NAMALWA (cell line): ENCODE data around the gene BROX.
"Not testable (repeated sequence)": the region's sequence is repeated elsewhere in the genome, so short reads cannot be mapped to it uniquely, and the experiment has no call there.

Experiments
- DNase-seq: peaks from one replicate; pipeline ENCODE4 v3.0.0-alpha.2; 2015; ENCODE audit warnings: low spot score

Gene BROX, protein sequence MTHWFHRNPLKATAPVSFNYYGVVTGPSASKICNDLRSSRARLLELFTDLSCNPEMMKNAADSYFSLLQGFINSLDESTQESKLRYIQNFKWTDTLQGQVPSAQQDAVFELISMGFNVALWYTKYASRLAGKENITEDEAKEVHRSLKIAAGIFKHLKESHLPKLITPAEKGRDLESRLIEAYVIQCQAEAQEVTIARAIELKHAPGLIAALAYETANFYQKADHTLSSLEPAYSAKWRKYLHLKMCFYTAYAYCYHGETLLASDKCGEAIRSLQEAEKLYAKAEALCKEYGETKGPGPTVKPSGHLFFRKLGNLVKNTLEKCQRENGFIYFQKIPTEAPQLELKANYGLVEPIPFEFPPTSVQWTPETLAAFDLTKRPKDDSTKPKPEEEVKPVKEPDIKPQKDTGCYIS

DNA sequence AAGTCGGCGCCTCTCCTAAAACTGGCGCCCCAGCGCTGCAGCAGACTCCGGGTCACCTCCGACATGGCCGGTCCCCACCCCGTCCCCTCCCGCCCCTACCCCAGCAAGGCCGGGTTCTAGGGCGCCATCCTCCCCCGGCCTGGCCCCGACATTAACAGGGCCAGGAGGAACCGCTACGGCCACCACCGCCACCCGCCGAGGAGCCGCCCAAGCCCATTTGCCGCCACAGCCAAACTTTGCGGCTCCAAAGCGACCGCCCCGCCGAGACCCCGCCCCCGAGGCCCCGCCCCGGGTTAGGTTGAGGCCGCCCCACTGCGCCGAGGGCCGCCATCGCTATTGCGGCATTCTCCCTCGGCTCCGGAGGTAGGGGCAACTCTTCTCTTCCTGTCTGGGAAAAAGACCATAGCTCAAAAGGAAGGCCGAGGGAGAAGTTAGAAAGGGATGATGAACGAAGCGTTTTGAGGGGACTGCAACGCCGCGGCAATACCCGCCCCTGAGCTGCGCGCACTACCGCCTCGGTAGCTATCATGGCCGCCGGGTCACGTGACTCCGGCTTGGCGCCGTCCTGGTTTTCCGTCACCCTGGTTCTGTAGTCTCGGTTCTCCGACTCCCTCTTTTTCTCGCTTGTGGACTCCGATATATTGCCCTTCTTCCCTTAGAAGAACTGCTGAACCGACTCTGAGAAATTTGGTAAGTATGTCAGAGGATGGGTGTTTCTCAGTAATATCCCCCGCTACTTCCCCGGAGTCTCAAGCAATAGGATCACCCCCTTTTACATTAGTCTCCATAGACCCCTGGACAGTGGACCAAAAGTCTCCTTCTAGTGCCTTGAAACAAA, at the start of gene BROX, which contains the start of gene AIDA:
Gene BROX (plus strand): TSS at position 312 of the 838 bp plus-strand sequence. CDS start 3,136 bp downstream, outside the sequence.
Gene AIDA (minus strand): TSS at position 239 of the 838 bp plus-strand sequence. CDS start 174 bp downstream, at position 65.
- DNase-seq: peak; percentile 89

DNA sequence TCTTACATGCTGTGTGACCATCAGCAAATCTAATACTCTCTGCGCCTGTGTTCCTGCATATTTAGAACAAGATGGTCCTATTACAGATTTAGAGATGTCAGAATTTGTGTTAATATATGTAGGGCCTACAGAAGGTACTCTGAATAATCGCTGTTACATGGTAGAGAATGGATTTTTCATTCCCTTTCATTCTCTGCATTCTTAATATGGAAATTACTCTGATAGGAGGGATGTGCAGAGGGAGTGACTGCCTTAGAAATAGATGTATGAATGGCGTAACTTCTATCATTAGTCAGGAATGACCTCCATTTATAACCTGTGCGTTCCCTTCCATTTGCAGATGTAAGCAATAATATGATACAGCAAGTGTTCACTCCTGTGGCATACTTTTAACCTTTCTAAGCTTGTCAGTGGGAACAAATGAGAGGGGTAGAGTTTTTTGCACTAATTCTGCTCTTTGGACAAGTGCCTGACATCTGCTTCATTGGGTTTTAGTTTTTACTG, 48.9 kb upstream of the BROX start:
- DNase-seq: no peak

DNA sequence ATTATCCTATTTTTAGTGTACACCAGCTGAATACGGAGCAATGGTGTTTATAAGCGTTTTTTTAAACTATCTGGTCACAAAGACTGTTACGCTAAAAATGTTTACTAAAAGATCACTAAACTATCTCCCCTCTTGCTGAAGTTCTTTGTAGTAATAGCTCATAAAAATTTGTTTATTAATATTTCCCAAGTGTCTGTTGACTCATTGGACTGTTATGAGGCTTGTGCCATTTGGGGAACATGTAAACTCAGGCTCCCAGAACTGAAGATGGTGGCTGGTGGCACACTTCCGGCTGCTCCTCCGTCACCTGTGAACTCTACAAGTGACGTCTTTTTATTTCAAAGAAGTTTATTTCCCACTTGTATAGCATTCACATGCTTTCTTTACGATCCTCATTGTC, 46.4 kb upstream of the BROX start:
- no peak for DNase-seq

DNA sequence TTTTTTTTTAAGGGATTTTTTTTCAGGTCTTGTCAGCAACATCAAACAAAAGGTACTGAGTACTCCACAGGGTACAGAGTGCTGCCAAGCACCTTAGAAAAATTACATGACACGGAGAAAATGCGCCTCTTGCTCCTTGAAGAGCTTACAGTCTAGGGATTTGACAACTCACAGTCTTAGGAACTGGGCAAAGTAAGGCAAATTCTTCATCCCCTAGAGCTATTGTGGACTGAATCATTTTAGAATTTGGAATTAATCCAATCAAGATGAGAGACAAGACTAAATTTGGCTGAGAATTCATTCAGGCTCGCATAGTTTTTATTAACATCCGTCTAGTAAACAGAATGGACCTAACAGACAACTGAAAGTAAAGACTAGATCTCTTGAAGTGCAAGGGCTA, 44.2 kb upstream of the BROX start:
- DNase-seq: not testable (repeated sequence)

DNA sequence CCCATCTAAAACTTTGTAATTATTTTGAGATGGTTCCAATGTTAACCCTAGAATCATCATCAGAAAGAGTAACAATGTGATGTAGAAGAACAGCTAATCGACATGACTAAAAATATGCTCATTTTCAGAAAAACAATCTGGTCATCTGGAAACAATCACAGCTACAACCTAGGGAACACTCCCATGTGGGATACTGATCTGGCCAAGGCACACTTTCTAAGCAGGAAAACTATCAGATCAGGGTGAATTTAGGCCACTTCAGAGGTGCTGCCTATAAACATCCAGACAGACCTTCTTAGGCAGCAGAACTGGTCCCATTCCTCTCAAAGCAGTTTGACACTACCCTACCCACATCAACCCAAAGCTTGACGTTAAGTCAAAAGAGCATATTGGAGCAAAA, 43.3 kb upstream of the BROX start:
- not testable (repeated sequence) for DNase-seq

DNA sequence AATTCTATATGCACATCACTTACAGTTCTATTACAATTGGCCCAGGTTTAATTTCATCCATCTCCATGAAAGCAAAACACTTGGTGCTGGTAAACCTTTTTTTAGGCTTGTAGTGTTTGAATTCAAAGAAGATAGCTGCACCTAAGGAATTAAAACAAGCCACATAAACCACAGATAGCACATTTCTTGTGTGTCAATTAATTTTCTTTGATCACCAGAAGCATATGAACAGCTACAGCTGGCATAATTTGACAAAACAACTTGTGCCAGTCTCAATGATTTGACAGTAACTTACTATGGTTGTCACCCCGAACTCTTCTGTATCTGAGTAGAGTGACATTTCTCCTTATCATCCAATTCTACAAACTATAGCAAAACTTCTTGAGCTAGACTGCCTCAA, 42.3 kb upstream of the BROX start:
- no peak for DNase-seq

DNA sequence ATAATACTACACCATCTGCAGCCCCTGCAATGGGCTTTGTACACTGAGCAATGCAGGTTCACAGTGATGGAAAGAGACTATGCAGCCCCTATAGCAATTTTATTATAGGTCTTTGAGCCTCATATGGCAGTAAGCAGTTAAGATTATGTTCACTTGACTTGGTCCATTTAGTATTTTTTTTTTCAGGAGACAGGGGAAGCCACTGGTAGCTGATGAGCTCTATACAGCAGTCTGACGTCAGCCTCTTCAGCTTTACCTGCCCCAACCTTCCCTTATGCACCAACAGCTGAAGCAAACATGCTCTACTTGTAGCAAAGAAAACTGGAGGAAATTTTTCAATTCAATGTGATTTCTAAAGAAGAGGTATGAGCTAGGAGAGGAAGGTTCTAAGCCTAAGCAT, 32.3 kb upstream of the BROX start:
- DNase-seq: no peak

DNA sequence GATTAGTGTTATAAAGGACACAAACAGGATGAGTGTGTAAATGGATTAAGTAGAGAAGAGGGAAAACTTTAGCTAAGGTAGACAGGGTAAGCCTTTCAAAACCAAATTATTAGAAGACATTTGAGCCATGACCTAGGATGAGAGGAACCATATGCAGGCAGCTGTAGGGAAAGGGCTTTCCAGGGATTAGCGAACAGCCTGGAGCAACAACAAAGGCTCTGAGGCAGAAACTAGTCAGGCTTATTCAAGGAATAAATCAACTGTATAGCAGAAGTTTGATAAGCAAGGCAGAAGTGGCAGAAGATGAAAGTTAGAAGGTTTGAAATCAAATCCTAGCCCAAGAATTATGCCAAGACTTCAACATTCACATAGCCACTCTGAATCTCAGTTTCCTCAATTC, 21.3 kb upstream of the BROX start:
- no peak for DNase-seq

DNA sequence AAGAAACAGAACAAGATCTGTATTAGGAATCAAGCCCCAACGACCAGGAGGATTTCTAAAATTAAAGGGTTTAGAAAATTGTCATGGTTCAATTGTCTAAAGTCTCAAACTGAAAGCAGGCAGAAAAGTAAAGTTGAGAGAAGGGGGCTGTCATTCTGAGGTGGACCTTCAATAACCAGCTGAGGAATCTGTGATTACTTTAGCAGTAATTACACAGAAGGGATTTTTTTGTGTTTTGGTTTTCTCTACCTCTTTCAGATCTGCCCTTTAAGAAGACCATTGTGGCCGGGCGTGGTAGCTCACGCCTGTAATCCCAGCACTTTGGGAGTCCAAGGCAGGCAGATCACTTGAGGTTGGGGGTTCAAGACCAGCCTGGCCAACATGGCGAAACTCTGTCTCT, 17.4 kb upstream of the BROX start:
- no peak for DNase-seq

DNA sequence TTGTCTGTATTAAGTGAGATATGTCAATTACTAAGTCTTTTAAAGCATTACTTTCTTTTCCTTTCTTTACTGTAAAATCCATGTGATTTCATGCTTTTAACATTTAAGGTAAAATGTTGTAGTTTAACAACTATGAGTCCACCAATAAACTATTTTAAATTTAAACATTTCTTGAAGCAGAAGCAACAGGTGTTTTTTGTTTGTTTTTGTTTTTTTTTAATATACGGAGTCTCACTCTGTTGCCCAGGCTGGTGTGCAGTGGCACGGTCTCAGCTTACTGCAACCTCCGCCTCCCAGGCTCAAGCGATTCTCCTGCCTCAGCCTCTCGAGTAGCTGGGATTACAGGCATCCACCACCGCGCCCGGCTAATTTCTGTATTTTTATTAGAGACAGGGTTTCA, 15.6 kb upstream of the BROX start:
- no peak for DNase-seq

DNA sequence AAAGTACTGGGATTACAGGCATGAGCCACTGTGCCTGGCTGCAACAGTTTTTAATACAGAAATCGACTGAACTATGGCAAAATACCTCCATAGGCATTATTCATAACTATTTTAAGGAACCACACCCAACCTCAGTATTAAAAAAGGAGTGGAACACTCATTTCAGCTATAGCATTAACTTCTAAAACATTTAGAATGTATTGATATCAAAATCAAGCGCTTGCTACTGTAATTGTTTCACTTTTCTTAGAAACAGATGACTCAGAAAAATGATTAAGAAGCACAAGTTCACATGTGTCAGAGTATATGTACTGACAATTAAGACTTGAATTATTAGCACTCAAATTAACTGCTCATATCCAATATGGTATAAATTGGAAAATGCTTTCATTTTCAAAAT, 15.2 kb upstream of the BROX start:
- no peak for DNase-seq

DNA sequence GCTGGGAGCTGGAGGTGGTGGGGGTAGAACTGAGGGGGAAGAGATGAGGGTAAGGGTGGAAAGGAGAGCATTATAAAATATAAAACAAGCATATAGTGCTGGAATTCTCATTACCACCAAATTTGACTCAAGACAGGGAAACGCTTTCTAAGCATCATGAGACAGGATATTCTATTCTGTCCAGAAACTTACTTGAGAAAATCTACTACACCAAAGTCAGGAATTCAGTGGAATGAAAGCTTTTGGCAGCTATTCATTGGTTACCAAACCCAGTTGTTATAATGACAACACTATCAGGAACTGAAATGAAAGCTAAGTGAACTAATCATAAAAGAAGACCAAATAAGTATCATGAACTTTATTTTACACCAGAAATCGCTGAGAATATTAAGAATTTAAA, 14.5 kb upstream of the BROX start:
- DNase-seq: no peak

DNA sequence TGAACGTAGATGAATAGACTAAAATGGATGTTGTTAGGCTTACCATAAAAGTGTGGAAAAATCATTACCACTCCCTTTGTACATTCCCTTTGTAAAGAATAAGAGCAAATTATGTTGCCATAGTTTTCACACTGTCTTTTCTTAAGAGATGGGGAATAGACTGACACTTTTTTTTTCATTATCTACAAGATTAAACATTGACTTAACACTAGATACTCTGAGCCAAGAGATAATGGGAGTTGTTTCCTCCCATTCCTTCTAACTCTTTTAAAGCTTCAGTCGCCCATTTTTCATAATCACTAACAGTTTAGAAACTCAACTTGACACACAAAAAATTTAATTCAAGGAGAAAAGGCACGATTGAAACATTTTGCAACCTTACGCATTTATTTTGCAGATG, 10.2 kb upstream of the BROX start:
- DNase-seq: no peak

DNA sequence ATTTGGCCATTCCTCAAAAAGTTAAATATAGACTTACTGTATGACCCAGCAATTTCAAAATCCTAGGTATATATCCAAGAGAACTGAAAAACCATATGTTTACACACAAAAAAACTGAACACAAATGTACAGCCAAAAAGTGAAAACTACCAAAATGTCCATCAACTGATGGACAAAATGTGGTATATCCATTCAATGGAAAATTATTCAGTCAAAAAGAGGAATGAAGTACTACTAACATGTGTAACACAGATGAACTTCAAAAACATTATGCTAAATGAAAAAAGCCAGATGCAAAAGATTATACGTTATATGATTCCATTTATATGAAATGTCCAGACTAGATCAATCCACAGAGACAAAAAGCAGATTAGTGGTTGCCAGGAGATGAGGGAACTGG, 8.1 kb upstream of the BROX start:
- no peak for DNase-seq

DNA sequence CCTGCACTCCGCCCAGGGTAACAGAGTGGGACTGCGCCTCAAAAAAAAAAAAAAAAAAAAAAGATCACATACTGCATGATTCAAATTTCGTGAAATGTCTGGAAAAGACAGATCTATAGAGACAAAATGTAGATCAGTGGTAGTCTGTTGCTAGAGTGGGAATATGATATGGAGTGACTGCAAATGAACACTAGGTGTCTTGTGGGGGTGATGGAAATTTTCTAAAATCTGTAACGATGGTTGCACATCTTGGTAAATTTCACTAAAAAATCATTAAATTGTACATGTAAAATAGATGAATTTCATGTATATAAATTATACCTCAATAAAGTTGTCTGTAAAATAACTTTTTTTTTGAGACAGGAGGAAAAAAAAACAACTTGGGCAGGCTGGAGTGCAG, 5.5 kb upstream of the BROX start:
- DNase-seq: no peak

DNA sequence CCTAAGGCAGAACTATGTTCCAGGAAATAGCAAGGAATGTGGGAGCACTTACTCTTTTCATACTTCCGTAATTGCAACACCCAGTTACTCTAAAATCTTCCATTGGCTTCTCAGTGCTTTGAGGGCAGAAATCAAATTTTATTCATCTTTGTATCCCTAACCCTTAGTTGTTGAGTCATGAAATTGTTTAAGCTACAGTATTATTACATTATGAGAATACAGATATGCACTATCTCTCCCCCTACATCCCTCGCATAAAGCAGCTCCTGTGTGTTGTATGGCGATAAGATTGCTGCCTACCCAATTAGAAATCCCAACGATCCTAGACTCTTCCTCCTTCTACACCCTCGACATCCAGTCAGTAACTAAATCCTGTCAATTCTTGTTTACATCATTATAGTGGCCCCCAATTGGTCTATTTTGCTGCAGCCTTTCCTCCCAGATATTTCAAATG, 2.6 kb upstream of the BROX start:
- no peak for DNase-seq

DNA sequence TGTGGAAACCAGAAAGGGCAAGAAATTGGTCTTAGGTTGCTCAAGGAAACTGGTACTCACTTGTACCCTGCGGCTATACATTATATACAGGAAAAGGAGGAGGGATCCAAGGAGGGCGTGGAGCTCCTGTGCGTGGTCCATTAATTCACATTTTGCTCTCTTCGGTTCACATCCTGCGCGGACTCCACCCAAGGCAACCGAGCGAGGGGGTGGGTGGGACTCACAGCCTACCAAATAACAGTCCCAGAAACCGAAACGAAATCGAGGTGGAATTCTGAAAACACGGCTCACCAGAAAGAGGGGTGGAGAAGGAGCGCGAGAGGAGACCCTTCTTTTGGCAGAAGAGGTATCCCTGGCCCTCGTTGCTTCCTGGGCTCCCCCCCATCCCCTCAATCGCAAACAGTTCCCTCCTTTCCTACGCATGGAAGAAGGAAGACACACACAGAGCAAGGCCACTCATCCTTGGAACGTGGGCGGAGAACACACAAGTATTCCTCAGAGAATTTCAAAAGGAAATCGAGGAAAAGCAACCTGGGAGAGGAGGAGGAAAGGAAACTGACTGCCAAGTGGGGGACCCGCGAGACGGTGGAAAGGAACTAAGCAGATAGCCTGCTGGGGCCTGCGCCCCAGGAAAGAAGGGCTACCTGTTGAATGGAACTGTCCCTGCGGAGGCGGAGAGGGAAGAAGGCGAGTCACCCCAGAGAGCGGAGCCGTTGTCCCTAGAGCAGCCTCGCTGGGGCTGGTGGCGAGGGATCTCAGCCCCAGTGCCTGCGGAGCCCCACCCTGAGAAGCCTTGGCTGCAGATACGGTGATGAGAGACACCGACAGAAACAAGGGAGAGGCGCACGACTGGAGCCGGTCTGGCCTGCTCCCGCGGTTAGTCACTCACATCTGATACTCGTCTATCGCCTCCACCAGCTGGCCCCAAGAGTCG, 778 bp upstream of the BROX start:
- DNase-seq: peak; percentile 74

DNA sequence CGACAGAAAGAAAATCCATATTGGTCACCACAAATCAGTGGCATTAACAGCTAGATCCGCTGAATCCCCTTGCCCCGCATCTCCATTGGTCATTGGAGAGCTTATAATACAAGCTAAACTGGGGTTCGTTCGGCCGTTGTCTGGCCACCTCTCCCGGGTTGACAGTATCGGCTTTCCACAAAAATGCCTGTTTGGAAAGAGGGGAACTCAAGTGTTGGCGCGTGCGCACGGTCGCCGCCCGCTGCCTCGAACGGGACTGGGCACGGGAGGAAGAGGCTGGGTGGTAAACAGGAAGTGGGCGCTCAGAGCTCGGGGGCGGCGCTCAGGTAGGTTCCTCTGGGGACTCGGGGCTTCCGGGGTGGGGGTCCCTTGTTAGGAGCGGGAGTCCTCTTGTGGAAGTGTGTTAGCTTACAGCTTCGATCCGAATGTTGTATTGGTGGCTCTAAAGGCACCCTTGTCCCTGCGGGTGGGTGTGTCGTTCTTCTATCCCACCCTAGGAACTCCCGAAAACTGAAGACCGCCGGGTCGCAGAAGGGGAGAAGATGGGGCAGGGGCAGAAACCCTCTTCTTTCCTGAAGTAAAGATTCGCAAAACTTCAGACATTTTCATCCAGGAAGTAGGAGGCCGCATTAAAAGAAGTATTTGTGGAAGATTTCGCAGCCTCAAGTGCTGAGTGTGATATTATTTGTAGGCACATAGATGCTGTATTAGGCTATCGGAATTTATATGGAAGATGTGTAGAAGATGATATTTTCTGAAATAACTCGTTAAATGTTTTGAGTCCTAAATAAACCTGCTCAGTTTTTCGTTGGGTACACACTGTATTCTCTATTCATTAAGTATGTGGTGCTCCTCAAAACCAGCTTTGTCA, 962 bp downstream of the BROX start:
- peak; percentile 96 for DNase-seq

DNA sequence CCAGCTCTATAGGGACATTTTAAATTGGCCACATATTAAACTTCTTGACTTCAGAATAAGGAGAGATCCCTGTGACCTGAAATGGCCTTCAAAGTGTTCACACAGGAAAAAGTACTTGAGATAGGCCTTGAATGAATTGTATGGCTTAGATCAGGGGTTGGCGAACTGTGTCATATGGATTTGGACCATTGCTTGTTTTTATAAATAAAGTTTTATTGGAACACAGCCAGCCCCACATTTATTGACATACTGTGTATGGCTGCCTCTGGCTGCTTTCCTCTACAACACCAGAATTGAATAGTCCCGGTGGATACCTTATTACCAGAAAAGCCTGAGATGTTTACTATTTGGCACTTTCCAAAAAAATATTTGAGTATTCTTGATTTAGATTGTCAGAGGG, 4.0 kb downstream of the BROX start:
- peak; percentile 13 for DNase-seq

DNA sequence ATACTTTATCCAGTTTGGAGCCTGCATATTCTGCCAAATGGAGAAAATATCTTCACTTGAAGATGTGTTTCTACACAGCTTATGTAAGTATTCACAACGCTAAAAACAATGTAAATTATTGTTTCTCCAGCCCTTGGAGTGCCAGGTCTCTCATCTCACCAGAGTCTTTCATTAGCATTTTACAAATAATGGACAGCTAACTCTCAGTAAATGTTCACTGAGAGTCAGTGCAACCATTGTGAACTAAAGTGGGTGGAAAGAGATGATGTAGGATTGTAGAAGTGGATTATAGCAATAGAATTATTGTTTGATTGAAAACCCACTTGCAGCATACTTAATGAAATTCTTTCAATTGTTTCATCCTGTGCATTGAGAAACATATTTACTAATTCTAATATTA, 16.4 kb downstream of the BROX start:
- no peak for DNase-seq

DNA sequence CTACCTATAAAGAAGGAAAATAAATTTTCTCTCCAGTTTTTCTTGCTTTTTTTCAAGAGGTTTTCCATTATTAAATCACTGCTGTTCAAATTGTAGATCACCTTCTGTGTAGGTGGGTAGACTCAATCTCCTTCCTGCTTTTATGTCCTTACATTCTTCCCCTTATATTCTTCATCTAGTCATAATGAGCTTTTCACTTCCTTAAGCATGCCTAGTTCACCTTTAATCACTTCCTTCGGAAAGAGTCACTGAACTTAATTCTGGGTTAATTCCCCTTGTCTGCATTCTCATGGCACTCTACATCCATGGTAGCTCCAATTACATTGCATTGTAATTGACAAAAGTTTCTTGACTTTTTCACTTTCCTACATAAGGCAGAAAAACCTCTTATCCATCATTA, 18.5 kb downstream of the BROX start:
- DNase-seq: no peak
